HG03575 (cell line): ENCODE data around the gene CCDC171.

ENCODE experiments used
- ATAC-seq: cut with Tn5 transposase; IDR thresholded peaks from one replicate; pipeline ENCODE4 v1.9.1; 2021; ENCODE audit not compliant: unreplicated experiment, insufficient number of reproducible peaks, low FRiP score; ENCODE audit errors: extremely low read depth

The CCDC171 gene

DNA sequence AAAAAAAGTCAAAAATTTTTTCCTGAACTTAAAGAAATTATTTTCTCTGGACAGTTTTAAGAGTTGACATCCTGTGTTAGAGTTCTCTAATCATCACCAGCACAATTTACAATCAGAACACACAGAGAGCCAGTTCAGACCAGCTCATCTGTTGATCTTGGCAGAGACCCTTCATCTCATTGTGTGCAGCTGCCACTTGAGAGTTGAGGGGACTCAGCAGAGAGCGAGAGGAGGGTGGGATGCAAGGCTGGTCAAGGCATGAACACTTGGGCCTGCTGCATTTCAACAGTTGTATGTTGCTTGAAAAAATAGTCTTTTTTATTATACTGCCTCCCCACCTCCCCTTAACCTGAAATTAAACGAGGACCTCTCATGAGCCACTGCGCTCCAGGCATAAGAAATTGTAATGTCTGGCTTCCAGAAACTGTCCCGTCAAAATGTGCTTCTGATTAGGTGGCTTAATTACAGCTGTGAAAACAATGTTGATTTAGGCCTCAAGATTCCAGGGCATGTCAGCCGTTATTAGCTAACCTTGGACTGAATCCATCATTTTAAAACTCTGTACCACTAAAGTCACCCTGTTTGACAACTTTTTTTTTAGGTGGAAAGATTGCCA lies 383.6 kb downstream of the CCDC171 start:
- no peak for ATAC-seq

DNA sequence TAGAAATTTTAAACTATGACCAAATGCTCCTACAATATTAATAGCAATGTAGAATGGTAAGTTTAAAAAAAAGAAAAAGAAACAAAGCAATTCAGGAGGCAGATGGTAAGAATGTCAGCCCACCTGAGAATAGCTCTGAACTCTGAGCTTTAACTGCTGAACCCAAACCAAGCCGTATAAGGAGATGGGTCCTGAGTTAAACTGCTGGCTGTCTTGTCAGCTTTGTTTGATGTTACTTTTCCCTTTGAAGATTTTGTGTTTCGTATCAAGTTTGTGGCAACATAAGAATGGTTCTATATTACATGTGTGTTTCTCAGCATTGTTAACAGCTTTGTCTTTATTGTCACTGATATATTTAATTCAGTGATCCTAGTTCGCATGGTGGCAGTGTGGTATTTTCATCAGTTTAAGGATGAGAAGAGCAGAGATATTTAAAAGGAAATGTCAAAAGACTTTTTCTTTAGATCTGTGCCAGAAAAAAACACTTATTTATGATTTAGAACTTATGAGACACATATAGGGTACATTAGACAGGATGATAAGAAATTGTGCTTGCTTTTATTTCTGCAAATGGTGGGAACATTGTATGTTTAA lies 390.1 kb downstream of the CCDC171 start:
- no peak for ATAC-seq

GRCh38 chr9:15944341-15944740 lies 391.5 kb downstream of the CCDC171 start:
- no peak for ATAC-seq

- ATAC-seq: no peak
Observed at GRCh38 chr9:15959663-15960062, 406.8 kb downstream of the CCDC171 start.

- no peak for ATAC-seq
Observed at GRCh38 chr9:15961217-15961616, 408.4 kb downstream of the CCDC171 start.

DNA sequence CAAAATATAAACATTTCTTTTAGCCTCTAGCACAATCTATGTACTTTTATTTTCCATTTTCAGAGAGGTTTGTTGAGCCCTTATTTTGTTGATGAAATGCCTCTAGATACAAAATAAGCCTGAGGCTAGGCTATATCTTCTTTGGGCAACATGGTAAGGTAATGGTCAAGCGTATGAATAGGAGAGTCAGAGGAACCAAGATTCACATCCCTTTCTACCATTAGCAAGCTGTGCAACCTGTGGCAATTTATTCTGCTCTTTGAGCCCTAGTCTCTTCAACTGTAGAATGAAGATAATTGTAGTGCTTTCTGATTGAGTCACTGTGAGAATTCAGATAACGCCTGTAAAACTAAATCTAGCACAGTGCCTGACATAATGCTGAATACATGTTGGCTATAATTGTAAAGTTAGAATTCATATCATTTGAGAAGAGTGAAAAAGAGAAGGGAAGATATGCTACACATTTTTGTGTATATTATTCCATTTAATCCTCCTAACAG lies 412.5 kb downstream of the CCDC171 start:
- ATAC-seq: no peak

DNA sequence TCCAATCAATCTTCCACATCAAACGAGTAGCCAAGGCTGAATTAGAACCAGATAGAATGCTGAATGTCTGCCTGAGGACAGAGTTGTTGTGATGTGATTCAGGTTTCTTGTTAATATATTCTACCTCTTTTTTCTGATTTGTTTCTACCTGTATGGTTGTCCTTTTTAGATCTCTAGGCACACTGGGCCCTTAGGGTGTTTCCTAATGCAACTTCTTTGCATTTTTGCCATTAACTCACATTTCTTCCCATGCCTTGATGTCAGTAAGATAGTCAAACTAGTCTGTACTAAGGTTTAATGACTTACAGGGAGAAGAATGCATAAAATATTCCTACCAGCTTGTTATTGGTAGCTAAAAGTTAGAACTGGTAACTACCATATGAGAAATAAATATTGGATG lies 413.6 kb downstream of the CCDC171 start:
- ATAC-seq: no peak

DNA sequence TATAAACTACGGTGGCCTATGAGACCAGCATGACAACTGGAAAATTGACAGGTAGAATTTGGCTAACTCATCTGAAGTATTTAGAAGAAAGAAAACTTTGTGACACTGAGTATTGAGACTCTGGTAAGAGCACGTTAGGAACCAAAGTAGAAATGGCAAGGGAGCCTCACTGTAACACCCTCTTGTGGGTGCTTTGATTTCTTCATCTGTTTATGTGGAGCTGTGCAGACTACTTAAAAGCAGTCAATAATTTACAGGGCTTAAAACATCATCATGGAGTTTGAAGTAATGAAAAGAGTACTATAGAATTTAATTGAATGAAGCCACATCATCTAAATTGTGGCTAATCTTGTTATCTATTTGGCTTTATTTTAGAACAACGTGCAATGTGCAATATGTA lies 414.2 kb downstream of the CCDC171 start:
- ATAC-seq: no peak

DNA sequence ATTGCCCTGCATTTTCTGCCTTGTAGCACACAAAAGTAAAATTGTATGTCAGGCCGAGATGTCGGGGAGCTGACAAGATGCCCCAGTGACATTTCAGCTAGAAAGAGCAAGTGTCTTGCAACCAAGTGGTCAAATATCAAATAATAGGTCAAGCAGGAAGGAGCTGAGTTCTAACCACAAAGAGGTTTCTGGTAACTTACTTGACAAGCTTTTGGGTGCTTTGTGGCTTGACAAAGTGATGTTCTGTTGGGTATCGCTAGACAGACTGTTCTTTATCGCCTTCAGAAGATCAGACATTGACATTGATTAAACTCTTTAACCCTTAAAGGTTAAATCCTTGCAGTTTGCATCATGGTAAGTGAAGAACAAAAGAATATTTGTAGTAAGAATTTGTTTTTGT lies 419.9 kb downstream of the CCDC171 start:
- ATAC-seq: no peak

- no peak for ATAC-seq
Observed at GRCh38 chr9:15975101-15975778, 422.4 kb downstream of the CCDC171 start.

- no peak for ATAC-seq
Observed at GRCh38 chr9:15977438-15977837, 424.6 kb downstream of the CCDC171 start.

DNA sequence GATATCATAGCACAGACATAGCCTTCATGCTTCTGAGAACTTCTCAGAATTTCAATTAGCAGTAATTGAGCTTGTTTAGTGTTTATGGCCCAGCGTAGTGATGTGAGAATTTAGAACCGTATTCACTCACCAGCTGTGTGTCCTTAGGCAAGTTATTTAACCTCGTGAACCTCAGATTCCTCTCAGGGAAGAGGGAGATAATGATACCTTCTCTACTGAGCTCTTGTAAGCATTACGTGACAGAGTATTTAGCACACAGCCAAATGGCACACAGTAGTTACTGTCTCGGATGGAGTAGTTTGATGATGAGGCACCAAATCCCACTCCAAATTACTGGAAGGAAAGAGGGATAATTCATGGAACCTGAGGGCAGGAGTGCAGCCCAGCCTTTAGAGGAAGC lies 429.3 kb downstream of the CCDC171 start:
- no peak for ATAC-seq

GRCh38 chr9:15999422-16000339 lies 446.8 kb downstream of the CCDC171 start:
- no peak for ATAC-seq

- ATAC-seq: no peak
Observed at GRCh38 chr9:16000811-16001210, 448.0 kb downstream of the CCDC171 start.

- ATAC-seq: no peak
Observed at GRCh38 chr9:16001856-16002255, 449.0 kb downstream of the CCDC171 start.

DNA sequence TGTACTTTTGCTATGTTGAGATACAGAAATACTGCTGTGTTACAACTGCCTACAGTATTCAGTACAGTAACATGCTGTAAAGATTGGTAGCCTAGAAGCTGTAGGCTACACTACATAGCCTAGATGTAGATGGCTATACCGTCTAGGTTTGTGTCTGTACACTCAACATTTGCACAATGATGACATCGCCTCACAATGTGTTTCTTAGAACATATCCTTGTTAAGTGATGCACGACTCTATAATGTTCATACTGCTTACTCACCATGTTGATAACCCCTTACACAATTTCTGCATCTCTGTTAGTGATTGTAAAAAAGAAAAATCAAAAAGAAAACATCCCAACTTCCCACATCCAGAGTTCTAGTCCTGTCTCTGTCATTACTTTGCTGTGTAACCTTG lies 450.0 kb downstream of the CCDC171 start:
- no peak for ATAC-seq

DNA sequence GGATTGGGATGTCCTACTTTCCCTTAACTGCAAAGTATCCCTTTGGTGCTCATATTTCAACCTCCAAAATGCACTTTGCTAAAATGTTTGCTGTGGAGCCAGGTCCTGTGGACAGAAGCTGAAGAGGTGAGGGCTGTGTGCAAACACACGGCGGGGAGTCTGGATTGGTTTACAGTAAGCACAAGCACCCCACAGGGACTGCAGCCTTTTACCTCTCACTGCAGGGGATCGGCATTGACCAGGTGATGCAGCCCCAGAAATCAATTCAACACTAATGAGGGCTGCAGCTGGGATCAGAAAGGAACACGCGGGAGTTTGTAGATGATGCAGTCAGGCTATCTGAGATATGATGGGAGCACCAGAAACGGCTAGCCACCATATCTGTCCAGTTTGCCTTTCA lies 450.9 kb downstream of the CCDC171 start:
- no peak for ATAC-seq

- no peak for ATAC-seq
Observed at GRCh38 chr9:16004613-16005012, 451.8 kb downstream of the CCDC171 start.

DNA sequence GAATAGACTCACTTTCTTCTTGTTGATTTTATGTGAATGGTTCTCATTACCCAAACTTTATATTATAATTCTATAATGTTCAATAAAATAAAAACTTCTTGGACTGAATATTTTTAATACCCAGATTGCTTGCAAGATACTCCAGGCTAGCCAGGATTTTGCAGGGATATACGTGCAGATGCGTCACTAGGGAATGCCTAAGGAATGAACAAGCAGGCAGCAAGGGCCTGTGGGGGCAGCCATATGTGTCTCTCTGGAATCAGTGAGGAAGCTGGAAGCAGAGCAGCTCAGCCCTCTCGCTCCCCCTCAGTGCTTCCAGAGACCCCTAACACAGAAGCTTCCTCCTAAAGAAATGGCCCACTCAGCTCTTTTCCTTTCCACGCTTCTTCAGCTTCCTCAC lies 457.4 kb downstream of the CCDC171 start:
- no peak for ATAC-seq
